Fibroblast of the conjunctiva (primary cell): ENCODE results near the gene HOXB2.
"Not testable (repeated sequence)": the region's sequence is repeated elsewhere in the genome, so short reads cannot be mapped to it uniquely, and the experiment has no call there.

ENCODE experiments used
- DNase-seq: peaks from one replicate; pipeline ENCODE4 v3.0.0-alpha.2; 2010; ENCODE audit warnings: low read depth

The HOXB2 gene

GRCh38 chr17:48514477-48514876 is 30.4 kb downstream of the HOXB2 start:
- DNase-seq = no peak

DNA sequence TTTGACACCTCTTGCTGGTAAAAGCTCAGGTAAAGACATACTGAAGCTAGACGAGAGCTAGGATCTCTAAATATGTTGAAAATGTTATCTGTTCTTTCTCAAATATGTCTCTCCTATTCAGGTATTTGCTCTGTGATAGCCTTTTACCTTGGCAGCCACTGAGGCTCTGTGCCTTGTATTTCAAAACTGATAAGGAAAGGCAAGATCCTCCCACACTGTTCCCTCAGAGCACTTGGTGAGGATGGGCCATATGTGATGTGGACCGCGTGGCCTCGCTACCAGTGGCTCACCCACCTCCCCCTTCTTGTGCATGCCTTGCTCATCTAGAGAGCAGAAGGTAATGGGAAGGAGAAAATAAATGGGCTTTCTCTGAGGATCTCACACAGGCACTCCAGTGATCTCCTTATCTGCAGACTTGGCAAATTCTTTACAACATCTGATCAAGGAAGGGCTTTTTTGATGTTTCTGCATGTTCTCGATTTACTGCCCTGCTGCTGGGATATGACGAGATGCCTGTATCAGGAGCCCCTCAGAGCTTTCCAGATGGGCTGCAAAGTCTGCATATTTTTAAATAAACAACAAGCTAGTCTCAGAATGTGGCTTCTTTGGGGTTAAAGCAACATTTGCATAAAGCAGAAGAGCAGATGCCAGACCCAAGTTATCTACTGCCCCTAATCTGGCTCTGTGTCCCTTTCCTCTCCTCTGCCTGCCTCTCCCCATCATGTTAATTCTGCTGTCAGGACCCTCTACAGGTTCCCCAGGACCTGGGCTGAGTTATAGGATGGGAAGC is 31.0 kb downstream of the HOXB2 start:
- DNase-seq = no peak

DNA sequence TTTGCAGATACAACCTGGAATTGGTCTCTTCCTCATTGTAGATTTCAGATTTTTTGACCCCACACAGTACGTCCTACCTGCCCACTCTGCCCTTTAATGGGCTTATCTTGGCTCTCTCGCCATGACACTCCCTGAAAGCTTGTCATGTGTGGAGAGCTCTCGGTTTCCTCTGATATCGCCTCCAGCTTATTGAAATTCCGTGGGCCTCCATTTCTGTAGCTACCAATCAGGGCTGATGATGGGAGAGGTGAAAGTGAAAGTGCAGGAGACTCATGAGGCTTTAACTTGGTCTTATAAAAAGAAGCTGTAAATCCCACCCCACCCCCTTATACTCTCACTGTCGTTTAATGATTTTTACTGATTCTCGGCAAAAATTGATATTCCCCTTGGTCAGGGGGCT is 31.8 kb downstream of the HOXB2 start:
- DNase-seq = no peak

GRCh38 chr17:48510761-48511604 is 33.9 kb downstream of the HOXB2 start:
- peak; percentile 35 for DNase-seq

GRCh38 chr17:48510381-48510760 is 34.5 kb downstream of the HOXB2 start:
- no peak for DNase-seq

DNA sequence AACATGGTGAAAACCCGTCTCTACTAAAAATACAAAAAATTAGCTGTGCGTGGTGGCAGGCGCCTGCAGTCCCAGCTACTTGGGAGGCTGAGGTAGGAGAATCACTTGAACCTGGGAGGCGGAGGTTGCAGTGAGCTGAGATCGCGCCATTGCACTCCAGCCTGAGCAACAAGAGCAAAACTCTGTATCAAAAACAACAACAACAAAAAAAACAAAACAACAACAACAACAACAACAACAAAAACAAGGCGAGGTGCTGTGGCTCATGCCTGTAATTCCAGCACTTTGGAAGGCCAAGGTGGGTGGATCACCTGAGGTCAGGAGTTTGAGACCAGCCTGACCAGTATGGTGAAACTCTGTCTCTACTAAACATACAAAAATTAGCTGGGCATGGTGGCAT is 35.2 kb downstream of the HOXB2 start:
- not testable (repeated sequence) for DNase-seq

GRCh38 chr17:48506246-48506645 is 38.7 kb downstream of the HOXB2 start:
- DNase-seq = no peak

- no peak for DNase-seq
These were observed 39.1 kb downstream of the HOXB2 start for GRCh38 chr17:48505788-48506187.

GRCh38 chr17:48504953-48505352 is 40.0 kb downstream of the HOXB2 start:
- no peak for DNase-seq

- DNase-seq = no peak
These were observed 41.2 kb downstream of the HOXB2 start for GRCh38 chr17:48503747-48504146.

- no peak for DNase-seq
These were observed 42.0 kb downstream of the HOXB2 start for GRCh38 chr17:48502901-48503300.

GRCh38 chr17:48502312-48502711 is 42.6 kb downstream of the HOXB2 start:
- no peak for DNase-seq

DNA sequence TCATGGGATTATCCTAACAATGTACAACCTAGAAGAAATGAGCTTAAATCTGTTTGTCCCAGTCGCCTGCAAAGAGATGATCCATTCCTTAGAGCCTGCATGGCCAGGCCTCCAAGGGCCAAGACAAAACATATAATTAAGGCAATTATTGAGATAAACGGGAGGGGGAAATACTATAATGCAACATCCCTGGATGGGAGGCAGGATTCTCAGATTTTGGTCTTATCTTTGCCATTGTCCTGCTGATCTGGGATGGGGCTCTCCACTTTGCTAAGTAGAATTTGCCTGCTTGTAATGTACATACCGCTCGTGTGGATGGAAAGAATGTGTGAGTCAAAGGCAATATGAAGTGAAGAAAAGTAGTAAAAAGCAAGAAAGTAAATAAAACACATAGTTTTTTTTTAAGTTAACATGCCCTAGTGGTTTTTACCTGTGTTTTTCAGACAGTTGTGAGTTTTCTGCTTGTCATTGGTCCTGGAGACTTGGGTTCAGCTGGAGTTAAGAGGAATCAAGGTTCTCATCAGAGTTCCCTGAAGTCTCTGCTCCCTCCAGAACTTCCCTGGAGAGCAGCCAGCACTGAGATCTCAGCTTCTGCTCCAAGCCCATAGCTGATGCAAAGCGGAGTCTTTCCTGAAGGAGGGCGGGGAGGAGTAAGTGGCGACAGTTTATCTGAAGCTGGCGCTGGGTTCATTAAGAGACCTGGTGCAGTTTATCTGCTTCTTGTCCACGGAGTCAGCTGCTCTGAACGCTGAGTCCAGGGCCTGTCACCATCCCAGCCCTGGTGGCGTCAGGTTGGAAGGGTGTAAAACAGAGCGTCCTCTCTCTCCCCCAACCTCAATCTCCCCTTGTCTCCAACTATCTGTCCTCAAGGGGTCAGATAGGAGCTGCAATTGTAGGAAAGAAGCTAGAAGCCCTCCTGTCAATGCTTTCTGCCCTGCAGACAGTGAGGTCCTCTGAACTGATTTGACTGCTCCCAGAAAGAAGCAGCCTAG is 44.2 kb downstream of the HOXB2 start:
- no peak for DNase-seq

GRCh38 chr17:48499735-48500434 is 45.0 kb downstream of the HOXB2 start:
- DNase-seq = no peak

DNA sequence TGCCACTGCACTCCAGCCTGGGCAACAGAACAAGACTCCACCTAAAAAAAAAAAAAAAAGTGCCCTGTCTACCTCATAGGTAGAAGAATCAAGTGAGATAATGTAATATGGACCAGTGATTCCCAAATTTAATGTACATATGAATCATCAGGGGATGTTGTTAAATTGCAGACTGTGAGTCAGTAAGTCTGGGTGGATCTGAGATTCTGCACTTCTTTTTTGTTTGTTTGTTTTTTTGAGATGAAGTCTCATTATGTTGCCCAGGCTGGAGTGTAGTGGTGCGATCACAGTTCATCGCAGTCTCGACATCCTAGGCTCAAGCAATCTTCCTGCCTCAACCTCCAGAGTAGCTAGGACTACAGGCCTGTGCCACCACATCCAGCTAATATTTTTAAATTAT is 45.7 kb downstream of the HOXB2 start:
- DNase-seq = no peak

DNA sequence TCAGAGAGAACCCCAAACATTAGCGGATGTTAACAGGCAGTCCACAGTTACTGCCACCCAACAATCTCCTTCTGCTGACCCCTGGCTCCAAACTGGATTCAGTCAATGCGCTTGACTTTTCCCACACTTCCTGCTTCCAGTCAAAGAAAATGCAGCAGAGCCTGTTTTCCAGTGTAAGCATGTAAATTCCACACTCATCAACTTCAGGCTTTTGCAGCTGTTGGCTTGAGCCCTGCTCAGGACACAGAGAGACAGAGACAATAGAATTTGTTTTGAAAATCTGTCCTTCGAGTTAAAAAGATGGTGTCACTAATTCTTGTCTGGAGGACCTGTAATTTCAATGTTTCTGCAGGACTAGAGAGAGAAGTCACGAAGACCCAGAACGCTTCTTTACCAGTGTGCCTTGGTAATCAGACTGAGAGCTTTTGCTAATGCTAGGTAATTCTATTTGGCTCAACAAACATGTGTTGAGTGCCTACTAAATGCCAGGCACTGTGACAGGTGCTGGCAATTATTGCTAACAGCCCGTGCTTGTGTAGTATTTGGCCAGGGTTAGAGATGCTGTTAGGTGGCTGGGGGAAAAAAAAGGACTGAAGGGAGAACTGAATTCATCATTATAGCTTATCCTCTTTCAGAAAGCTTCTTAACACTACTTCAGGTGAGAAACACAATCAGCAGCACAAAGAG is 46.6 kb downstream of the HOXB2 start:
- no peak for DNase-seq

DNA sequence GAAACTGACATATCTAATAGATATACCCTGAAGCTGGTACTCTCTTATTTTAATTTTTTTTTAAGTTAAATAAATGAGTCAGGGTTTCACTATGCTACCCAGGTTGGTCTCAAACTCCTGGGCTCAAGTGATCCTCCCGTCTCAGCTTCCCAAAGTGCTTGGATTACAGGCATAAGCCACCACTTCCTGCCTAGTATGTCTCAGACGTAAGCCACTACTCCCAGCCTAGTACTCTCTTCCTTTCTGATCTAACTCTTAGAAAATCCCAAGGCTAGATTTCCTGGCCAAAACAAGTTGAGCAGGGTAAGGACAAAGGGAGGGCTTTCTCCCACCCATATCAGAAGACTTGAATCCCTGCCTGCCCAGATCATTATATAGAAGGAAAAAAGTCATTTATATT is 47.8 kb downstream of the HOXB2 start:
- no peak for DNase-seq

- no peak for DNase-seq
These were observed 50.6 kb downstream of the HOXB2 start for GRCh38 chr17:48494335-48494734.
